Smooth muscle cell (in vitro differentiated cells): ENCODE measurements around the gene KCNH6. TPM values are rescaled to one million over a fixed set of nuclear protein-coding genes. Genes with fewer than 3 reads are reported as not detected.

Source experiments
- DNase-seq: peaks from one replicate; lab custom pipeline; 2025; ENCODE audit not compliant: unreplicated experiment; lab: John Stamatoyannopoulos, UW
- H2AFZ ChIP-seq: fragments of 200-600 bp; sonication (generic); 2 replicates; pipeline ENCODE4 v1.6.0; 2016; ENCODE audit warnings: antibody characterized with exemption, low read depth, mild to moderate bottlenecking
- H3F3A ChIP-seq: fragments of 200-600 bp; sonication (generic); 2 replicates; pipeline ENCODE4 v1.6.0; 2017; ENCODE audit warnings: antibody characterized with exemption, low read depth
- H3K27ac ChIP-seq: fragments of 200-600 bp; sonication (generic); 2 replicates; pipeline ENCODE4 v1.5.1; 2016; ENCODE audit warnings: low read depth, mild to moderate bottlenecking
- H3K27me3 ChIP-seq: fragments of 200-600 bp; sonication (generic); 2 replicates; pipeline ENCODE4 v1.6.1; 2016; ENCODE audit warnings: low read depth, mild to moderate bottlenecking
- H3K36me3 ChIP-seq: fragments of 200-600 bp; sonication (generic); 2 replicates; pipeline ENCODE4 v1.5.1; 2016; ENCODE audit warnings: low read depth
- H3K4me1 ChIP-seq: fragments of 200-600 bp; sonication (generic); 2 replicates; pipeline ENCODE4 v1.5.1; 2016; ENCODE audit warnings: low read depth
- H3K4me2 ChIP-seq: fragments of 200-600 bp; sonication (generic); 2 replicates; pipeline ENCODE4 v1.6.0; 2016; ENCODE audit warnings: mild to moderate bottlenecking
- H3K4me3 ChIP-seq: fragments of 200-600 bp; sonication (generic); 2 replicates; pipeline ENCODE4 v1.5.1; 2016; ENCODE audit warnings: mild to moderate bottlenecking
- H3K79me2 ChIP-seq: fragments of 200-600 bp; sonication (generic); 2 replicates; pipeline ENCODE4 v1.6.0; 2016; ENCODE audit warnings: low read depth, mild to moderate bottlenecking
- H3K9ac ChIP-seq: fragments of 200-600 bp; sonication (generic); 2 replicates; pipeline ENCODE4 v1.6.0; 2016; ENCODE audit warnings: low read depth
- H3K9me3 ChIP-seq: fragments of 200-600 bp; sonication (generic); replicated peaks from 2 replicates; pipeline ENCODE4 v1.5.1; 2016; ENCODE audit warnings: low read depth
- H4K20me1 ChIP-seq: fragments of 200-600 bp; sonication (generic); 2 replicates; pipeline ENCODE4 v1.6.0; 2016; ENCODE audit warnings: low read depth
- WGBS: methylation state at CpG from one replicate; pipeline ENCODE4 v1.1.7; 2016; ENCODE audit warnings: low lambda C conversion rate; 5-methylcytosine and 5-hydroxymethylcytosine counted together
- polyA plus RNA-seq: library from polyadenylated mRNA; unstranded; fragments of >200 nt; fragmentation: Nextera tagmentation; extraction: Ambion mirVana; gene quantifications from 2 replicates; pipeline ENCODE4 v1.2.1, GENCODE V29; 2016
- total RNA-seq: library from RNA; depleted of rRNA; stranded (reverse); fragments of >200 nt; gene quantifications from 2 replicates; pipeline ENCODE4 v1.2.3, GENCODE V29; 2014
- TF ChIP-seq, protein P1 (sequence below): fragments of 200-600 bp; sonication (generic); IDR thresholded peaks from 2 replicates; pipeline ENCODE4 v1.5.1; 2017; ENCODE audit warnings: borderline replicate concordance, mild to moderate bottlenecking, antibody characterized with exemption; ENCODE audit not compliant: insufficient read depth, poor library complexity, severe bottlenecking

KCNH6 gene
- total and polyA plus RNA-seq, 2 experiments from 2014 or later, result not detected

DNA sequence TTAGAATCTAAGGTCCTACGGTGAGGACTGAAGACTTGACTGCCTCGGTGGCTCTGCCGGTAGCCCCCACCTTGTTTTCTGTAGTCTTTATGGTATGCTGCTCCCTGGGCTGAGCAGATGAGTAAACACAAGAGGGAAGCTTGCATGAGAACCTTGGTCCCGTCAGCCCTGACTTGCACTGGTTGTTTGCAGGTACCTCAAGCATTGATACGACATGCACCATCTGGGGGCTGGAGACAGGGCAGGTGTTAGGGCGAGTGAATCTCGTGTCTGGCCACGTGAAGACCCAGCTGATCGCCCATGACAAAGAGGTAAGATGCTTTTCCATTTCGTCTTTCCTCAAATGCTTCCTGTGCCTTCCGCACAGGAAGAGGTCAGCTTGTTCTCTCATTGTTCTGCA lies 56.5 kb downstream of the KCNH6 start:
- 95% methylated on average over 11 of the region's 11 CpGs for WGBS
- peaks cover 32% of the 10 kb centered on the region for H3K79me2 ChIP-seq

DNA sequence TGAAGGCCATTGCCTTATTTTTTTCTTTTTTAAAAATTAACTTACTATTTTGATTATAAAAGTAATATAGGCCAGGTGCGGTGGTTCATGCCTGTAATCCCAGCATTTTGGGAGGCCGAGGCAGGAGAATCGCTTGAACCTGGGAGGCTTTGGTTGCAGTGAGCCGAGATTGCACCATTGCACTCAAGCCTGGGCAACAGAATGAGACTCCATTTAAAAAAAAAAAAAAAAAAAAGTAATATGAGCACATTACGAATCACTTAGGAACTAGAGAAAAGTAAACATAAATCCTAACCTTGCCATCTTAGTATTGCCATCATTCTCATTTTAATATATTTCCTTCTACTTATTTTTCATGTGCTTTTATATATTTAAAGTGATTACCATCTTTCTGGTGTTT lies 64.6 kb downstream of the KCNH6 start:
- H3K9me3 ChIP-seq, result no peaks in the 10 kb centered on the region
- no peak overlapping the region for H3K4me3 ChIP-seq
- H3K4me1 ChIP-seq, result no peaks in the 10 kb centered on the region
- no peaks in the 10 kb centered on the region for H3K79me2 ChIP-seq
- no peak overlapping the region for H2AFZ ChIP-seq
- no peak overlapping the region for H3K4me2 ChIP-seq
- H3F3A ChIP-seq, result no peaks in the 10 kb centered on the region
- no peak overlapping the region for H3K27ac ChIP-seq
- no peak for DNase-seq
- TF ChIP-seq, protein P1, sequence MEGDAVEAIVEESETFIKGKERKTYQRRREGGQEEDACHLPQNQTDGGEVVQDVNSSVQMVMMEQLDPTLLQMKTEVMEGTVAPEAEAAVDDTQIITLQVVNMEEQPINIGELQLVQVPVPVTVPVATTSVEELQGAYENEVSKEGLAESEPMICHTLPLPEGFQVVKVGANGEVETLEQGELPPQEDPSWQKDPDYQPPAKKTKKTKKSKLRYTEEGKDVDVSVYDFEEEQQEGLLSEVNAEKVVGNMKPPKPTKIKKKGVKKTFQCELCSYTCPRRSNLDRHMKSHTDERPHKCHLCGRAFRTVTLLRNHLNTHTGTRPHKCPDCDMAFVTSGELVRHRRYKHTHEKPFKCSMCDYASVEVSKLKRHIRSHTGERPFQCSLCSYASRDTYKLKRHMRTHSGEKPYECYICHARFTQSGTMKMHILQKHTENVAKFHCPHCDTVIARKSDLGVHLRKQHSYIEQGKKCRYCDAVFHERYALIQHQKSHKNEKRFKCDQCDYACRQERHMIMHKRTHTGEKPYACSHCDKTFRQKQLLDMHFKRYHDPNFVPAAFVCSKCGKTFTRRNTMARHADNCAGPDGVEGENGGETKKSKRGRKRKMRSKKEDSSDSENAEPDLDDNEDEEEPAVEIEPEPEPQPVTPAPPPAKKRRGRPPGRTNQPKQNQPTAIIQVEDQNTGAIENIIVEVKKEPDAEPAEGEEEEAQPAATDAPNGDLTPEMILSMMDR, result no peak
- WGBS, result 98% methylated on average over 5 of the region's 5 CpGs
- H4K20me1 ChIP-seq, result peaks cover 15% of the 10 kb centered on the region
- H3K9ac ChIP-seq, result no peak overlapping the region
- H3K36me3 ChIP-seq, result peaks cover 14% of the 10 kb centered on the region
- H3K27me3 ChIP-seq, result no peaks in the 10 kb centered on the region

More for the DNA sequence above, 56.5 kb downstream of the KCNH6 start:
- no peak overlapping the region for H3K9ac ChIP-seq
- H3K27me3 ChIP-seq, result no peaks in the 10 kb centered on the region
- H3K4me2 ChIP-seq, result no peak overlapping the region
- peaks cover 80% of the 10 kb centered on the region for H4K20me1 ChIP-seq
- H3K4me1 ChIP-seq, result no peaks in the 10 kb centered on the region
- peaks cover 3% of the 10 kb centered on the region for H3K36me3 ChIP-seq
- H3F3A ChIP-seq, result no peaks in the 10 kb centered on the region
- no peak for DNase-seq
- no peak overlapping the region for H2AFZ ChIP-seq
- no peaks in the 10 kb centered on the region for H3K9me3 ChIP-seq
- H3K27ac ChIP-seq, result no peak overlapping the region
- H3K4me3 ChIP-seq, result no peak overlapping the region
- TF ChIP-seq, protein P1, result no peak

- H3K4me1 ChIP-seq, result no peaks in the 10 kb centered on the region
- H4K20me1 ChIP-seq, result peaks cover 14% of the 10 kb centered on the region
- H3K4me3 ChIP-seq, result no peak overlapping the region
- H3K4me2 ChIP-seq, result no peak overlapping the region
- H3K36me3 ChIP-seq, result peaks cover 10% of the 10 kb centered on the region
- H3K27ac ChIP-seq, result no peak overlapping the region
- TF ChIP-seq, protein P1, result no peak
- no peak overlapping the region for H2AFZ ChIP-seq
- H3K9me3 ChIP-seq, result no peaks in the 10 kb centered on the region
- H3K9ac ChIP-seq, result no peak overlapping the region
- no peaks in the 10 kb centered on the region for H3K27me3 ChIP-seq
- H3K79me2 ChIP-seq, result no peaks in the 10 kb centered on the region
- no peaks in the 10 kb centered on the region for H3F3A ChIP-seq
- DNase-seq, result no peak
- WGBS, result 96% methylated on average over 11 of the region's 11 CpGs
Observed at GRCh38 chr17:63588797-63589196, 65.6 kb downstream of the KCNH6 start.

GRCh38 chr17:63589646-63590045 lies 66.5 kb downstream of the KCNH6 start:
- TF ChIP-seq, protein P1, result no peak
- H3K27me3 ChIP-seq, result no peaks in the 10 kb centered on the region
- H3K27ac ChIP-seq, result no peak overlapping the region
- peaks cover 12% of the 10 kb centered on the region for H4K20me1 ChIP-seq
- no peak overlapping the region for H3K4me3 ChIP-seq
- no peak overlapping the region for H2AFZ ChIP-seq
- H3K4me2 ChIP-seq, result no peak overlapping the region
- H3K36me3 ChIP-seq, result peaks cover 10% of the 10 kb centered on the region
- no peak overlapping the region for H3K9ac ChIP-seq
- WGBS, result 81% methylated on average over 1 of the region's 1 CpG
- no peaks in the 10 kb centered on the region for H3K79me2 ChIP-seq
- H3K9me3 ChIP-seq, result no peaks in the 10 kb centered on the region
- no peaks in the 10 kb centered on the region for H3F3A ChIP-seq
- no peaks in the 10 kb centered on the region for H3K4me1 ChIP-seq
- no peak for DNase-seq
